GM23248 (cell line): ENCODE data around the gene CAPN2. TPM values are rescaled to one million over a fixed set of nuclear protein-coding genes. Genes with fewer than 3 reads are reported as not detected.

Source experiments
- DNase-seq: peaks from one replicate; pipeline ENCODE4 v3.0.0-alpha.2; 2015
- H2AFZ ChIP-seq: fragments of 200-600 bp; sonication (generic); 2 replicates; pipeline ENCODE4 v1.6.1; 2016; ENCODE audit warnings: antibody characterized with exemption
- H3F3A ChIP-seq: fragments of 200-600 bp; sonication (generic); 2 replicates; pipeline ENCODE4 v1.6.1; 2016; ENCODE audit warnings: mild to moderate bottlenecking, antibody characterized with exemption, mixed run types; ENCODE audit not compliant: insufficient read depth
- H3K27ac ChIP-seq: fragments of 200-600 bp; sonication (generic); 2 replicates; pipeline ENCODE4 v1.5.1; 2016; ENCODE audit warnings: mild to moderate bottlenecking
- H3K27me3 ChIP-seq: fragments of 200-600 bp; sonication (generic); replicated peaks from 2 replicates; pipeline ENCODE4 v1.6.1; 2016; ENCODE audit warnings: mild to moderate bottlenecking; ENCODE audit not compliant: insufficient read depth
- H3K36me3 ChIP-seq: fragments of 200-600 bp; sonication (generic); 2 replicates; pipeline ENCODE4 v1.6.1; 2016; ENCODE audit warnings: low read depth, mild to moderate bottlenecking
- H3K4me1 ChIP-seq: fragments of 200-600 bp; sonication (generic); 2 replicates; pipeline ENCODE4 v1.6.1; 2016; ENCODE audit warnings: mild to moderate bottlenecking; ENCODE audit not compliant: insufficient read depth
- H3K4me2 ChIP-seq: fragments of 200-600 bp; sonication (generic); one replicate; pipeline ENCODE4 v1.6.1; 2016; ENCODE audit warnings: mild to moderate bottlenecking; ENCODE audit not compliant: unreplicated experiment
- H3K4me3 ChIP-seq: fragments of 200-600 bp; sonication (generic); 2 replicates; pipeline ENCODE4 v1.5.1; 2016; ENCODE audit warnings: mild to moderate bottlenecking
- H3K79me2 ChIP-seq: fragments of 200-600 bp; sonication (generic); 2 replicates; pipeline ENCODE4 v1.6.1; 2016; ENCODE audit warnings: mild to moderate bottlenecking; ENCODE audit not compliant: insufficient read depth
- H3K9ac ChIP-seq: fragments of 200-600 bp; sonication (generic); 2 replicates; pipeline ENCODE4 v1.6.1; 2016; ENCODE audit warnings: mild to moderate bottlenecking
- H3K9me2 ChIP-seq: fragments of 200-600 bp; sonication (generic); 2 replicates; pipeline ENCODE4 v1.6.1; 2016; ENCODE audit warnings: mixed run types, mild to moderate bottlenecking, moderate library complexity; ENCODE audit not compliant: insufficient read depth
- H3K9me3 ChIP-seq: fragments of 200-600 bp; sonication (generic); one replicate; pipeline ENCODE4 v1.6.1; 2017; ENCODE audit warnings: low read depth
- H4K20me1 ChIP-seq: fragments of 200-600 bp; sonication (generic); 2 replicates; pipeline ENCODE4 v1.6.0; 2016; ENCODE audit not compliant: insufficient read depth
- EZH2 ChIP-seq: fragments of 200-600 bp; sonication (generic); IDR thresholded peaks from 2 replicates; pipeline ENCODE4 v1.6.1; 2018; ENCODE audit warnings: antibody characterized with exemption, mild to moderate bottlenecking; ENCODE audit not compliant: insufficient read depth, poor library complexity, severe bottlenecking
- EZH2phosphoT487 ChIP-seq: fragments of 200-600 bp; sonication (generic); IDR thresholded peaks from 2 replicates; pipeline ENCODE4 v1.6.1; 2018; ENCODE audit warnings: antibody characterized with exemption, moderate library complexity, mild to moderate bottlenecking, low read depth; ENCODE audit not compliant: insufficient read depth
- WGBS, 2 experiments: methylation state at CpG; one replicate each; pipeline ENCODE4 v1.1.6; 2015 to 2017; ENCODE audit warnings: low lambda C conversion rate in 2 of 2, low coverage in 1 of 2; ENCODE audit errors: missing lambda C conversion rate in 2 of 2; 5-methylcytosine and 5-hydroxymethylcytosine counted together
- in situ Hi-C: fragments of 300-500 bp; cut with MboI; formaldehyde crosslinking; loops from 2 replicates; pipeline ENCODE4 v1.15.0; 2020
- polyA plus RNA-seq: library from polyadenylated mRNA; unstranded; fragments of >200 nt; fragmentation: Nextera tagmentation; extraction: Ambion mirVana; gene quantifications from 2 replicates; pipeline ENCODE4 v1.2.1, GENCODE V29; 2016
- total RNA-seq: library from RNA; depleted of rRNA; stranded (reverse); fragments of >200 nt; shearing (Covaris generic); gene quantifications from 2 replicates; pipeline ENCODE4 v1.2.3, GENCODE V29; 2014

Gene CAPN2
- total and polyA plus RNA-seq, 2 experiments from 2014 or later = 214 to 261 TPM

GRCh38 chr1:223704921-223705878 lies 7.1 kb upstream of the CAPN2 start:
- WGBS, 2 experiments = 57% methylated on average over 8 of the region's 8 CpGs
- Histone ChIP-seq H3K4me1 (peaks cover 69% of the 10 kb centered on the region), H3K4me3 (no peak overlapping the region; the same call in 1 of the 2 replicates), H4K20me1 (no peaks in the 10 kb centered on the region), H2AFZ (peak overlapping the region; percentile 14; the same call in 1 of the 2 replicates), H3K9me3 (no peaks in the 10 kb centered on the region), H3K4me2 (peak overlapping the region; percentile 64), H3K9me2 (no peaks in the 10 kb centered on the region), H3K79me2 (no peaks in the 10 kb centered on the region), H3K9ac (peak overlapping the region; percentile 75), H3K36me3 (no peaks in the 10 kb centered on the region), H3K27me3 (no peaks in the 10 kb centered on the region), H3F3A (peaks cover 73% of the 10 kb centered on the region), H3K27ac (peak overlapping the region; percentile 97)
- peak; percentile 53 for DNase-seq
- TF ChIP-seq EZH2 (no peak), EZH2phosphoT487 (no peak)
- in situ Hi-C loops = no loop called here

DNA sequence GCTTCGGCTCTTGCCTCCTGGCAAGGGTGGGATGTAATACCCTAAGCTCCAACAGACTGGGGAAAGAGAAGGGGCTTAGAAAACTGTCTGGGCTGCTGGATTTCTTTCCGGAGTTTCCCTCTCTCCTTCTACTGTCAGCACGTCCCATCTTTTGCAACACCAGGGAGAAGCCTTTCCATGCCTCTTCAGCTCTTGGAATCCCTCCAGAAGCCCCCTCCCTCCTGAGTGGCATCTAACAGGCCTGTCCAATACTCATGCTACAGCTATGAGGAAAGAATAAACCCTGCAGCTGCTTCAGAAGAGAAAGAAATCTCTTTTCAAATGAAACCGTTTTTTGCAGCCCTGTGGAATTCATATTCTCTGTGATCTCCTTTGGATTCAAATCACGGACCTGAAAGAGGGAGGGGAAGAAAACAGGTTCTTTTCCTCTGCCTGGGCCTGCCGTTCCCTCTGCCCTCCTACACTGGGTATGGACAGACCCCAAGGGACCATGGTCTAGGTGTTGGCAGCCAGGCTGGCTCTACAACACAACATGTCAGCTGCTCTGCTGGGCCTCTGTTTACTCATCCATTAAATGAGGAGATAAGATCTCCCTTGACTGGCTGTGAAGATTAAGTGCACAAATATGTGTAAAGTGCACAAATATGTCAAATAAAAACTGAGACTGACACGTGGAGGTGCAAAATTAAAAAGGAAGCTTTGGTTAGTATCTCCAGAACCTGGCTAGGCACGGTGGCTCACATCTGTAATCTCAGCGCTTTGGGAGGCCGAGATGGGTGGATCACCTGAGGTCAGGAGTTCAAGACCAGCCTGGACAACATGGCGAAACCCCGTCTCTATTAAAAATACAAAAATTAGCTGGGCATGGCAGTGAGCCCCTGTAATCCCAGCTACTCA lies 6.0 kb upstream of the CAPN2 start:
- TF ChIP-seq EZH2 (no peak), EZH2phosphoT487 (no peak)

GRCh38 chr1:223707256-223708000 lies 4.9 kb upstream of the CAPN2 start:
- TF ChIP-seq EZH2phosphoT487 (no peak), EZH2 (no peak)
- Histone ChIP-seq H4K20me1 (no peaks in the 10 kb centered on the region), H2AFZ (peak overlapping the region; percentile 68), H3K27me3 (no peaks in the 10 kb centered on the region), H3F3A (peaks cover 69% of the 10 kb centered on the region), H3K9me2 (no peaks in the 10 kb centered on the region), H3K4me2 (peak overlapping the region; percentile 77), H3K27ac (peak overlapping the region; percentile 97), H3K79me2 (peaks cover 7% of the 10 kb centered on the region; the same call in 1 of the 2 replicates), H3K4me3 (peak overlapping the region; percentile 53), H3K9me3 (no peaks in the 10 kb centered on the region), H3K4me1 (peaks cover 56% of the 10 kb centered on the region), H3K9ac (peak overlapping the region; percentile 76), H3K36me3 (no peaks in the 10 kb centered on the region)
- DNase-seq = peak; percentile 99
- in situ Hi-C loops = no loop called here
- WGBS, 2 experiments = 0% methylated on average over 6 of the region's 6 CpGs

More for the DNA sequence above, 6.0 kb upstream of the CAPN2 start:
- Histone ChIP-seq H3F3A (peaks cover 69% of the 10 kb centered on the region), H3K27me3 (no peaks in the 10 kb centered on the region), H3K4me3 (peak overlapping the region; percentile 50), H3K27ac (peak overlapping the region; percentile 97), H3K4me1 (peaks cover 62% of the 10 kb centered on the region), H3K4me2 (peak overlapping the region; percentile 64), H3K9me3 (no peaks in the 10 kb centered on the region), H3K9ac (peak overlapping the region; percentile 75), H2AFZ (peak overlapping the region; percentile 33), H3K36me3 (no peaks in the 10 kb centered on the region), H3K9me2 (no peaks in the 10 kb centered on the region), H4K20me1 (no peaks in the 10 kb centered on the region), H3K79me2 (no peaks in the 10 kb centered on the region)
- in situ Hi-C loops = no loop called here
- peak; percentile 88 for DNase-seq
- 25 to 29% methylated on average over 12 of the region's 12 CpGs for WGBS, 2 experiments

DNA sequence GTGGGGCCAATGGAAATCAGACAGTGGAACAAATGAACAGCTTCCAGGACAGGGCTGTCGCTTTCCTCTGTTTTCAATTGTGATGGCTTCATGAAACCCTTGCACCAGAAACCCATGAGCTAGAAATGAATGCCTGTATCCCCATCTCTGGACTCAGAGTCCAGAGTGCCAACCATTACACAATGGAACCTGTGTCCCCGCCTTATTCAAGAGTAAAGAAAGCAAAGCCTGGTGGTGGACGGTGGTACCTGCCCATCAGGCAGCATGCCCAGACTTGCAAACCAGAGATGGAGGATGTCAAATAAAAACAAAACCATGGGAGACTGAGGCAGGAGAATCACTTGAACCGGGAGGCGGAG lies 4.4 kb upstream of the CAPN2 start:
- DNase-seq = no peak
- peak overlapping the region; percentile 76 for H3K9ac ChIP-seq
- H3K27me3 ChIP-seq = no peaks in the 10 kb centered on the region
- in situ Hi-C loops = no loop called here
- H3K27ac ChIP-seq = peak overlapping the region; percentile 97
- H3K9me2 ChIP-seq = no peaks in the 10 kb centered on the region
- no peaks in the 10 kb centered on the region for H4K20me1 ChIP-seq
- H3K9me3 ChIP-seq = no peaks in the 10 kb centered on the region
- peaks cover 64% of the 10 kb centered on the region for H3F3A ChIP-seq
- peak overlapping the region; percentile 68 for H2AFZ ChIP-seq
- H3K4me3 ChIP-seq = peak overlapping the region; percentile 53
- H3K79me2 ChIP-seq = peaks cover 12% of the 10 kb centered on the region
- H3K4me2 ChIP-seq = peak overlapping the region; percentile 77
- peaks cover 50% of the 10 kb centered on the region for H3K4me1 ChIP-seq
- WGBS, 2 experiments = 51 to 53% methylated on average over 5 of the region's 5 CpGs
- no peaks in the 10 kb centered on the region for H3K36me3 ChIP-seq
- TF ChIP-seq EZH2 (no peak), EZH2phosphoT487 (no peak)
